PC-3 (cell line): ENCODE data around the gene PRDX5.

Experiments used
- CTCF ChIP-seq: fragments of 300-600 bp; sonication (generic); conservative IDR thresholded peaks from 2 replicates; pipeline ENCODE4 v1.5.1; 2017; ENCODE audit warnings: antibody characterized with exemption, low read depth, mild to moderate bottlenecking, low read length
- EZH2phosphoT487 ChIP-seq: fragments of 300-600 bp; sonication (generic); IDR thresholded peaks from 2 replicates; pipeline ENCODE4 v1.6.1; 2018; ENCODE audit warnings: mild to moderate bottlenecking, antibody characterized with exemption, low read length, borderline replicate concordance

- TF ChIP-seq CTCF, result no peak
- peak; percentile 50; the same call in 1 of the 2 replicates for TF ChIP-seq EZH2phosphoT487
These were observed 26.0 kb upstream of the PRDX5 start for GRCh38 chr11:64291752-64292459.
